ENCODE measurements around the gene MMP19.

- no peak for TF ChIP-seq SRF (IDR thresholded peaks at IDR 0.05; ENCODE audit: low read depth)
- TF ChIP-seq RAD21 (IDR thresholded peaks at IDR 0.05; ENCODE audit: low read depth) = no peak
- no peak for TF ChIP-seq MAX (IDR thresholded peaks at IDR 0.05)
- TF ChIP-seq CTCF (IDR thresholded peaks at IDR 0.05 in 2 of 3, conservative IDR thresholded peaks at IDR 0.05 in 1 of 3; ENCODE audit: borderline replicate concordance in 1 of 3, insufficient read depth in 1 of 3, low read depth in 2 of 3, low read length in 2 of 3) = no peak
- no peak for TF ChIP-seq POLR2A (IDR thresholded peaks at IDR 0.05; ENCODE audit: borderline replicate concordance, extremely low read depth, insufficient read depth, insufficient read length)
- TF ChIP-seq EZH2phosphoT487 (IDR thresholded peaks at IDR 0.05; ENCODE audit: borderline replicate concordance) = no peak
- no peak for TF ChIP-seq POLR2AphosphoS5 (IDR thresholded peaks at IDR 0.05; ENCODE audit: low read depth, low read length)
- no peak for TF ChIP-seq REST (IDR thresholded peaks at IDR 0.05; ENCODE audit: low read depth)
- TF ChIP-seq CEBPB (IDR thresholded peaks at IDR 0.05; ENCODE audit: low read depth) = no peak
- TF ChIP-seq SIN3A (IDR thresholded peaks at IDR 0.05; ENCODE audit: low read depth) = no peak
- TF ChIP-seq ZBTB33 (IDR thresholded peaks at IDR 0.05; ENCODE audit: extremely low read depth, insufficient replicate concordance, low read length) = no peak
Observed at GRCh38 chr12:55885113-55885512, 42.4 kb upstream of the MMP19 start.
